HEK293T (cell line): ENCODE measurements around the gene FAM240A.

Experiments used
- CTCF ChIA-PET: fragments of 350-600 bp; formaldehyde crosslinking; extraction: SDS; loops from one replicate; lab custom pipeline; 2021; ENCODE audit warnings: antibody characterized with exemption, inconsistent platforms; lab: Yijun Ruan, JAX
- POLR2A ChIA-PET: fragments of 350-600 bp; formaldehyde crosslinking; extraction: SDS; loops from one replicate; lab custom pipeline; 2020; ENCODE audit warnings: antibody characterized with exemption, inconsistent platforms; lab: Yijun Ruan, JAX
- DNase-seq: peaks from one replicate; pipeline ENCODE4 v3.0.0; 2012; ENCODE audit warnings: mixed read lengths; ENCODE audit errors: extremely low spot score
- ARNT ChIP-seq: fragments of 450-650 bp; IDR thresholded peaks from 2 replicates; pipeline ENCODE4 v1.6.1; 2017; ENCODE audit warnings: mild to moderate bottlenecking
- BHLHE40 ChIP-seq: fragments of 450-650 bp; IDR thresholded peaks from 2 replicates; pipeline ENCODE4 v1.6.1; 2016; ENCODE audit warnings: mild to moderate bottlenecking, moderate library complexity, borderline replicate concordance
- CTBP1 ChIP-seq: fragments of 450-650 bp; IDR thresholded peaks from 2 replicates; pipeline ENCODE4 v1.6.1; 2016; ENCODE audit warnings: borderline replicate concordance
- ELF4 ChIP-seq: fragments of 450-650 bp; IDR thresholded peaks from 2 replicates; pipeline ENCODE4 v1.6.1; 2017; ENCODE audit warnings: antibody characterized with exemption
- FOXA1 ChIP-seq: fragments of 450-650 bp; IDR thresholded peaks from 2 replicates; pipeline ENCODE4 v1.6.1; 2016; ENCODE audit warnings: mild to moderate bottlenecking
- FOXK2 ChIP-seq: fragments of 450-650 bp; IDR thresholded peaks from 2 replicates; pipeline ENCODE4 v1.6.1; 2016; ENCODE audit warnings: mild to moderate bottlenecking
- FOXM1 ChIP-seq: fragments of 450-650 bp; IDR thresholded peaks from 2 replicates; pipeline ENCODE4 v1.6.1; 2017; ENCODE audit warnings: mild to moderate bottlenecking, borderline replicate concordance
- HDGF ChIP-seq: fragments of 450-650 bp; IDR thresholded peaks from 2 replicates; pipeline ENCODE4 v1.6.1; 2017; ENCODE audit warnings: antibody characterized with exemption, borderline replicate concordance
- L3MBTL2 ChIP-seq: fragments of 450-650 bp; conservative IDR thresholded peaks from 2 replicates; pipeline ENCODE4 v1.6.1; 2016; ENCODE audit warnings: mild to moderate bottlenecking
- LEF1 ChIP-seq: fragments of 450-650 bp; IDR thresholded peaks from 2 replicates; pipeline ENCODE4 v1.6.1; 2017; ENCODE audit warnings: mild to moderate bottlenecking, borderline replicate concordance
- NFRKB ChIP-seq: fragments of 450-650 bp; IDR thresholded peaks from 2 replicates; pipeline ENCODE4 v1.6.1; 2016; ENCODE audit warnings: mild to moderate bottlenecking, moderate library complexity
- SP1 ChIP-seq: fragments of 450-650 bp; IDR thresholded peaks from 2 replicates; pipeline ENCODE4 v1.6.1; 2017
- SUZ12 ChIP-seq: fragments of 450-650 bp; IDR thresholded peaks from 2 replicates; pipeline ENCODE4 v1.6.1; 2016; ENCODE audit warnings: mild to moderate bottlenecking
- TARDBP ChIP-seq: fragments of 450-650 bp; IDR thresholded peaks from 2 replicates; pipeline ENCODE4 v1.6.1; 2016
- ZNF384 ChIP-seq: fragments of 450-650 bp; IDR thresholded peaks from 2 replicates; pipeline ENCODE4 v1.6.1; 2016
- TF ChIP-seq, protein P1 (sequence below): fragments of 450-650 bp; IDR thresholded peaks from 2 replicates; pipeline ENCODE4 v1.6.1; 2016

FAM240A gene

DNA sequence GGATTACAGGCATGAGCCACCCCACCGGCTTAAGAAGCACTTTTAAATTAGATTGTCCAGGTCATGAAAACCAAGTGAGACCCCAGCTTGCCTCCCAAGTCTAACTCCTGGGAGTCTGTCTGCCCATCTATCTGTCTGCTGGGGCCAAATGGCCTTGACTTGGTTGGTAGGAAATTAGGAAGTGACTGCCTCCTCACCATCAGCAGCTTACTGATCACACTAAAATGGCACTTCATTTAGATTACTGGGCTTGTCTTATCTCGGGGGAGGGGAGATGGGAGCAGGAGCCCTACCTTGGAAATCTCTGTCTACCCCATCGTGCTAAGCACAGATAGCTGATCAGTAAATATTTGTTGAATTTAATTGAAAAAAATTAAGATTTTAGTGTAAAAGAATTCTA, 40.6 kb upstream of the FAM240A start:
- DNase-seq: no peak
- ChIA-PET POLR2A (no interaction called here), CTCF (no interaction called here)
- TF ChIP-seq TARDBP (no peak), CTBP1 (no peak), FOXM1 (no peak)
- TF ChIP-seq, protein P1, sequence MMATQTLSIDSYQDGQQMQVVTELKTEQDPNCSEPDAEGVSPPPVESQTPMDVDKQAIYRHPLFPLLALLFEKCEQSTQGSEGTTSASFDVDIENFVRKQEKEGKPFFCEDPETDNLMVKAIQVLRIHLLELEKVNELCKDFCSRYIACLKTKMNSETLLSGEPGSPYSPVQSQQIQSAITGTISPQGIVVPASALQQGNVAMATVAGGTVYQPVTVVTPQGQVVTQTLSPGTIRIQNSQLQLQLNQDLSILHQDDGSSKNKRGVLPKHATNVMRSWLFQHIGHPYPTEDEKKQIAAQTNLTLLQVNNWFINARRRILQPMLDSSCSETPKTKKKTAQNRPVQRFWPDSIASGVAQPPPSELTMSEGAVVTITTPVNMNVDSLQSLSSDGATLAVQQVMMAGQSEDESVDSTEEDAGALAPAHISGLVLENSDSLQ: no peak

DNA sequence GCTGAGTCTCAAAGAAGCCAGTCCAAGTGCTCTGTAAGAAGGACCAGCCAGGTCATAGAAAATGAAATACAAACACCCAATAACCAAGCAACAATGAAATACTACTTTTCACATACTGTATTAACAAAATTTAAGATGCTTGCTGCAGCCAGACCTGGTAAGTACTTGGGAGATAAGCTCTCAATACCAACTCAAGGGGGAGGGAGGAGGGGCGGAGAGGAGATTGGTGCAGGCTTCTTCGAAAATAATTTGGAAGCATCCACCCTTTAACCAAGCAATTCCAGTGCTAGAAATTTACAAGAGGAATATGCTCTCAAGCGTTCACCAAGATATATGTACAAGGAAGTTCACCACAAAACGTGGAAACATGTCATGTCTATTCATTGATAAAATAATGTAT, 38.6 kb upstream of the FAM240A start:
- DNase-seq: no peak
- ChIA-PET POLR2A (interaction anchor here (1.0 kb wide), 1 partner anchor 15 kb away, joined by 3 read pairs; no protein-coding TSS in a partner anchor), CTCF (no interaction called here)
- TF ChIP-seq SP1 (no peak), L3MBTL2 (no peak), LEF1 (no peak), FOXA1 (no peak), ELF4 (no peak), HDGF (no peak), ZNF384 (no peak), FOXK2 (no peak), FOXM1 (no peak), NFRKB (no peak), SUZ12 (no peak), CTBP1 (no peak), ARNT (no peak), BHLHE40 (no peak)
- TF ChIP-seq, protein P1: no peak

DNA sequence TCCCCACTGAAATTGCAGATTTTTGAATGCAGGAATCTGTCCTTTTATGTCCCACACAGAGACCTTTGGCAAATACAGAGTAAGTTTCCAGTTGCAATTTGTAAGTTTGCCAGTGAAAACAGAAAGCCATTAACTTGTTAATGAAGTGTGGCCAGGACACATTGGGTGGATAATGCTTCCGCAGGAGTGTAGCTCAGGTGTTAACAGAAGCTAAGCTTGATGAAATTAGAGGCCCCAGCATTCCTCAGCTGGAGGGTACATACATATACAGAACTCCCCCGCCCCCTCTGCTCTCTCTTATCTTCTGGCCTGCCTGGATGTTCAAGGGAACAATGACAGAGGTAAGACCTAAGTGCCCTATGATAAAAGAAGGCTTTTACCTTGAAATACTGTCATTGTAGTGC, 38.1 kb upstream of the FAM240A start:
- no peak for DNase-seq
- ChIA-PET POLR2A (interaction anchor here (1.0 kb wide), 1 partner anchor 16 kb away, joined by 3 read pairs; no protein-coding TSS in a partner anchor), CTCF (no interaction called here)
- TF ChIP-seq CTBP1: no peak
- no peak for TF ChIP-seq LEF1
- TF ChIP-seq, protein P1: no peak
- no peak for TF ChIP-seq BHLHE40
- no peak for TF ChIP-seq SUZ12
- TF ChIP-seq NFRKB: no peak
- no peak for TF ChIP-seq FOXK2
- TF ChIP-seq ZNF384: no peak
- TF ChIP-seq SP1: no peak
- no peak for TF ChIP-seq FOXA1
- no peak for TF ChIP-seq FOXM1
- TF ChIP-seq ARNT: no peak
- no peak for TF ChIP-seq L3MBTL2
- no peak for TF ChIP-seq HDGF

DNA sequence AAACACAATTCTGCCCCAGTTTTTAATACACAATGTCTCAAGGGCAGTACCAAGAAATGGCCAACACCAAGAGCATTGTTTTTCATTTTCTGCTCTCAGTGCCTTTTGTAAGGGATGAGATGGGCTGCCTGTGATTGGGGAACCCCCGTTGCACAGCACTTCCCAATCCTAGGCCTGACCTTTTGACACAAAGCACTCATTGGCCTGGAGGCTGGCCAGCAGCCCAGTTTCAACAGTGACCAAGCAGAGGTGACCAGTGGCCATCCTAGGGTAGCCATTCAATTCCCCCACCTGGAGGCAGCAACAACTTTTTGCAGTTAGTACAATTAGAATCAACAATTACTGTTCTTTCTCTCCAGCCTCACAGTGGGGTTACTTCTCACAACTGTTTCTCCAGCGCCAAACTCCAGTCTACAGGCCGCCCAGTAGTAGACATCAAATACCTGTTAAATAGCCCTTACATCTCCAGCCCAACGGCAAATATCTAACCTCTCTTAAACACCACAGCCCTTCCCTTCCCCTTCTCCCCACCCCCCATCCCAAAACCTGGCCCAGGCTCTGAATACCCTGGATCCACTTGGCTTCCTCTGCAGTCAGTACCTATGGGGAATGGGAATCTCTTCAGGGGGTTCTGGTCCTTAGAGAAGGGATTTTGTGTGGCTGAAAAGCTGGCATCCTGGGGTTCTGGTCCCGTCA, 37.3 kb upstream of the FAM240A start:
- POLR2A ChIA-PET: interaction anchor here (1.0 kb wide), 1 partner anchor 17 kb away, joined by 3 read pairs; no protein-coding TSS in a partner anchor
- TF ChIP-seq SUZ12 (no peak), FOXM1 (no peak), HDGF (no peak), SP1 (no peak), ARNT (no peak), LEF1 (no peak), L3MBTL2 (no peak), ZNF384 (no peak), NFRKB (no peak), CTBP1 (no peak)
- TF ChIP-seq, protein P1: no peak
- no peak for DNase-seq
- CTCF ChIA-PET: no interaction called here

DNA sequence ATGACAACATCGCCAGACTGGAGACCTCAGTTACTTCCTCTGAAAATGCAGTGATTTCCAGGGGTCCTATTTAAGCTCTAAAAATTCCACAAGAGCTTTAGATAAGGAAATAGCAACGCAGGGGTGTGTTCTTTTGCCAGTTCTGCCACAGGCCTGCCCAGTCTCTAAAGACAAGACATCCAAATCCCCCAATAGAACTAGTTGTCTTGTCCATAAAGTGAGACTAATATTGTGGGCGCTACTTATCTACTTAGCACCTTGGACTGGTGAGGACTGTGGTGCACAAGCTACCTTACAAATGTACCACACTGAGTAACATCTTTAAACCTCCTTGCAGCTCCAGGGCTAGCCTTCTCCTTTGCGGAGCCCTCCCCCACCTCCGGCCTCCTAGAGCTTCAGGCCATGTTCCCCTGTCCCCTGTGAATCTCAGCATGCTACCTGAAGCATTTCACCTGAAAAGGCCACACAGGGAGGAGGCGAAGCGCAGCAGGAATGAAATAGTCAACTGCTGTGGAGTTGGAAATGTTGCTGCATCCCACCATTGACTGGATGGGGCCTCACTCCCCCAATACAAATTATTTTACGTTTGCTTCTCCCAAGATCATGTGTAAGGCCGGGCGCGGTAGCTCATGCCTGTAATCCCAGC, 36.6 kb upstream of the FAM240A start:
- no peak for DNase-seq
- ChIA-PET CTCF (no interaction called here), POLR2A (no interaction called here)
- TF ChIP-seq FOXM1 (no peak), NFRKB (no peak), FOXK2 (no peak), FOXA1 (no peak), CTBP1 (no peak), ARNT (no peak), LEF1 (no peak), BHLHE40 (no peak), HDGF (no peak), L3MBTL2 (no peak), SUZ12 (no peak), ZNF384 (no peak), TARDBP (no peak), ELF4 (no peak), SP1 (no peak)
- TF ChIP-seq, protein P1: no peak
